NCI-H774 (cell line): ENCODE data around the gene COIL.

Source experiments
- DNase-seq: peaks from one replicate; lab custom pipeline; 2025; lab: John Stamatoyannopoulos, UW

COIL gene

DNA sequence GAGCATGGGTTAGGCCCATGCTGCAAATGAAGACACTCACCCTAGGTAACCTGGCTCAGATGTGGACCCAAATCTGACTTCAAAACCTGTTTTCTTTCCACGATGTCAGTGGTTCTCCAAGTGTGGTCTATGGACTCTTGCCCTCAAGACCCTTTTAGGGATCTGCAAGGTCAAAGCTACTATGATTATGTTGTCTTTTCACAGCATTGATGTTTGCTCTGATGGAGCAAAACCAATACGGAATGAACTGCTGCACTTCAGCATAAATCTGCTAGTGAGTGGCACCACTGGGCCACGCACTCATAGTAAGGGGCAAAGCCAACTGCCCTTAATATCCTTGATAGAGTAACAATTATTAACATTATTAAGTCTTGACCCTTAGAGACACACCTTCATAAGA lies 25.4 kb downstream of the COIL start:
- no peak for DNase-seq

DNA sequence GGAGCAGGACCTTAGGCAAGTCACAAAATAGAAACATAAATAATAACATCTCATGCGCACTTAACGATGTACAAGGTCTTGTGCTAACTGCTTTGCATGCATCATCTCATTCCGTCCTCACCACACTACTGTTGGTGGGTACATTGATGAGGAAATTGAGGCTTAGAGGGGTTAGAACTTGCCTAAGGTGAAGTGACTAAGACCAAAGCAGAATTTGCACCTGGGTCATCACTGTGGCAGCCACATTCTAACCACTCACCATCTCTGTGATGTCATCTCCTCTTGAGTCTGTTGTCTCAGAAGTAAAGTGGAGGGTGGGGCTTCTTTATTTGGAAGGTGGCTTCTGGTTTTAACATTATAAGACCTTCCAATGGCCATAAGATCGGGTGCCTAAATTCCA lies 26.6 kb downstream of the COIL start:
- no peak for DNase-seq

DNA sequence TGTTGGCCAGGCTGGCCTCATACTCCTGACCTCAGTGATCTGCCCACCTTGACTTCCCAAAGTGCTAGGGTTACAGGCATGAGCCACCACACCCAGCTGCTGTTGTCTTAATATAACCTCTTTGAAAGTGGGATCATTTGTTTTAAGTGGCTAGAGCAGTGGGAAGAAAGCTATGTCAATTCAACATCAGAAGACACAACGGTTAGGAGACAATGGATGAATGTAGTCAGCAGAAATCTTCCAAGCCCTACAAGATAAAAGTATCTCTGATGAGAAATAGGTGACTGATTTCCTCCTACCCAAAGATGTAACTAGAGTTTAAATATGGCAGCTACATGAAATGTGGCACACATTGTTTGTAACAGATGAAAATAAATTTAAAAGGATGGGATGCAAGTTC lies 27.0 kb downstream of the COIL start:
- no peak for DNase-seq

DNA sequence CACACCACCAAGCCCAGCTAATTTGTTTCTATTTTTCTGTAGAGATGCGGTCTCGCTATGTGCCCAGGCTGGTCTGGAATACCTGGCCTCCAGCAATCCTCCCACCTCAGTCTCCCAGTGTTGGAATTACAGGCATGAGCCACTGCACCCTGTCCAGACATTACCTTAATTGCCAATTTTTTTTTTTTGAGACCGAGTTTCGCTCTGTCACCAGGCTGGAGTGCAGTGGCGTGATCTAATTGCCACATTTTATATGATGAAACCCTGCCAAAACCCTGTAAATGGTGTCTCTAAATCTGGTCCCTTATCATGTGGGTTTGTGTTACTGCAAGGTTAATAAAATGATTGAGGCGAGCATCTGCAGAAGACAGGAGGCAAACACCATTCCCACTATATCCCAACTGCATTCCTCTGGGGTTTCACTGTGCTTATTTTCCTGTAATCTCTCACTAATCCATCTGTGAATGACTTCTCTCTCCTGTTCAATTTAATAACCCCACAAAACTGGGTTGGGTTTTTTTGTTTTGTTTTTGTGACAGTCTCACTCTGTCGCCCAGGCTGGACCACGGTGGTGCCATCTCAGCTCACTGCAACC lies 27.6 kb downstream of the COIL start:
- DNase-seq = no peak

DNA sequence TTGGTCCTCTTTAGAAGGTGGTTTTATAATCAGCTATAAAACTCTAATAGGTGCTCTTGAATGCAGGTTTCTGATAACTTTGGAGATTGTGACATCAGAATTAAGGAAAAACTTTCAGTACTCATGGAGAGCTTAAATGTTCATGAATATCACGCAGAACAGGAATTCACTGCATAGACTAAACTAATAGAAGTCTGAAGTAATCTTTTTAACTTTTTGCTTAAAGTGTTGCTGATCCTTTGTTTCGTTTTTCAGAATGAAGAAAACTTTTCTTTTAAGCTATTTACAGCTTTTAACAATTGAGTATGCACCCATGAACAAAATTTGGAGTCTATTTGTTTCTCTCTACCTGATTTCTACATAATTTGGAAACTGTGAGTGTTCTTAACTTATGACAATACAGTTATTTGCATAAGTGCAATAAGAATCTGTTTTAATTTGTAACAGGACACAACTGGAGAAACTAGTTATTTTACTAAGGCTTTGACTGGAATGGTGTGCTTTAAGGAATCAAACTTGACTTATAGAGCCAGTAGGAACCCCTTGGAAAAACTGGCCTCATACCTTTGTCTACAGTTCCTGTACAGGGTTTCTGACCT lies 30.0 kb downstream of the COIL start:
- DNase-seq = no peak

DNA sequence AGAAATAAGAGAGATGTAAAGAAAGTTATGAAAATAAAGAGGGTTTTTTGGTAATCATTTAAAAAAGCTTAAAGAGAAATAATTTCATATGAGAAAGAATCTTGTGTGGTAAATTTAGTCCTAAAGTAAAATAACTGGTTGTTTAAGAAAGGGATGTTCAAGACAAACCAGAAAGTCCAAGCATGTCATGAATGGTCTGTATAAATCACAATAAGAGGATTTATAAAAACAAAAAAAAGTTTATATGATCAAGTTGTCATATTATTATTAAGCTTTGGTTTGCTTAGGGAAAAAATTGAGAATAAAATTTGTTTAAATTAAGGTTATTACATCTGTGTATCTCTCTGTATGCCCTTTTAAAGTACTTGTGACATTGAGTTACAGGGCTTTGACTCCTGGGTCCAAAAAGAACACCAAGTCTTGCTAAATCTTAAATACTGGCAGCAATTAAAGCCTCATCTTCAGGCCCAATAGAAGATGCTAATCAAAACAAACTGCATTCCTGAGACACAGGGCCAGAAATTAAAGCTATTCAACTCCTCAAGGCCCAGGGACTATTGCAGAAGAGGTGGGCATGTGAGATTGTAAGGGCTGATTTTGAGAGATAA lies 31.4 kb downstream of the COIL start:
- DNase-seq = no peak

DNA sequence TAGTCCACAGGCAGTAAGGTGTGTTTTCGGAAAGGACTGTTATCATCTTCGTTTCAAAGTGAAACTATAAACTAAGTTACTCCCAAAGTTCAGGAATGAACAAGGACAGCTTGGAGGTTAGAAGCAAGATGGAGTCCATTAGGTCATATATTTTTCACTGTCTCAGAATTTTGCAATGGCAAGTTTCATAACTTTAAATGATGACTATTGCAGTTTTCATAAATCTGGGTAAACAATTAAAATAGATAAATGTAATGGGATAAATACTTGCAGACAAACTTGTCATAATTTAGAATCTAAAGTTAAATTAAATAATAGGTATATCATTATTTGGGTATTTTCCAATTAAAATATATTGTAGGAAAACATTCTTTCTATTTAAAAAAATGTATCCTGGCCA lies 32.3 kb downstream of the COIL start:
- DNase-seq = no peak

DNA sequence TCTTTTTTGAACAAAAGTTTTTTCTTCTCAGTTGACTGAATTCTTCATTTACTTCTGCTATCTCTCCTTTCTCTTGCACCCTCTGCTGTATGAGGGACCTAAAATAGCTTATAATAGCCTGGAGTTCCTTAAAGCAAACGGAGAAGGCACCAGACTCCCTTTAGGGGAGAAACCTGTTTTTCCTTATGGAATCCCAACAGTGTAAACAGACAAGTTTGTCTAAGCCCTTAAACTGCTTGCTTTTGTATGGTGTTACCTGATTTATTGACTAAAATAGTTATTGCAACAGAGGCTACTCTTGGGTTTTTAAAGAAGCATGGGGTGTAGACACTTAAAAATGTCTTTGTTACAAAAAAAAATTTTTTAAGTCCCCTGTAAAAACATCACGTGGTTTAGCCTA lies 34.1 kb downstream of the COIL start:
- DNase-seq = no peak

DNA sequence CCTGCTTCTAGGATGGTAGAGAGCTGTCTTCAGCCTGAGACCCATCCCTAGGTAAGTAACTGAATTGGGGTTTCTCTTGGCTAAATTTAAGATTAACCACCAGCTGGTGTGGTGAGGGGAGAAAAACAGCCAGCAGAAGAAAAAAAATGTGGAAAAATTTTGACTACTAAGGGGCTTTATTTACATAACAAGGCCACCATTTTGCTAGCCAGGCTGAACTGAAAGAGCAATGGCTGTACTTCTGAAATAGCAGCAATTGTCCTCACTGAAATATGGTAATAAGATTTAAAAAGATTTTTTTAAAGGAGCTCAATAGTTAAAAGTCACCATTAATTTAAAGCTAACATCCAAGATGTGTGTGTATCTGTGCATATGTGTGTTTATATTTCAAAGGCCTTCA lies 34.6 kb downstream of the COIL start:
- no peak for DNase-seq

DNA sequence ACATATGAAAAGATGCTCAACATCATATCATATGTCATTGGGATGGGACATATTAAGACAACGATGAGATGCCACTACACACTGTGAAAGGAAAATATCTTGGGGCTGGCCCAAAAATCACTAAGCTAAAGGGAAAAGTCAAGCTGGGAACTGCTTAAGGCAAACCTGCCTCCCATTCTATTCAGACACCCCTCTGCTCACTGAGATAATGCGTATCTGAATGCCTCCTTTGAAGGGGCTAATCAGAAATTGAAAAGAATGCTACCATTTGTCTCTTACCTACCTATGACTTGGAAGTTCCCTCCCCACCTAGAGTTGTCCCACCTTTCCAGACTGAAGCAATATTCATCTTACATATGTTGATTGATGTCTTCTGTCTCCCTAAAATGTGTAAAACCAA lies 35.8 kb downstream of the COIL start:
- DNase-seq = no peak

DNA sequence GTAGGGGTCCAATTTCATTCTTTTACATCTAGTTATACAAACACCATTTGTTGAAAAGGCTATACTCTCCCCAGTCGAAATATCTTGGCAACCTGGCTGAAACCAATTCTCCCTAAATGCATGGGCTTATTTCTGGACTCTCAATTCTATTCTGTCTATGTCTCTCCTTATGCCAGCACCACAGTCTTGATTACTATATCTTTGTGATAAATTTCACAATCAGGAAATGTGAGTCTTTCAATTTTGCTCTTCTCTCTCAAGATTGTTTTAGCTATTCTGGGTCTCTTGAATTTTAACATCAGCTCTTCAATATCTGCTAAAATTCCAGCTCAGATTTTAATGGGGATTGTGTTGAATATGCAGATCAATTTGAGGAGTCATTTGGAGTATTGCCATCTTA lies 41.1 kb downstream of the COIL start:
- no peak for DNase-seq

DNA sequence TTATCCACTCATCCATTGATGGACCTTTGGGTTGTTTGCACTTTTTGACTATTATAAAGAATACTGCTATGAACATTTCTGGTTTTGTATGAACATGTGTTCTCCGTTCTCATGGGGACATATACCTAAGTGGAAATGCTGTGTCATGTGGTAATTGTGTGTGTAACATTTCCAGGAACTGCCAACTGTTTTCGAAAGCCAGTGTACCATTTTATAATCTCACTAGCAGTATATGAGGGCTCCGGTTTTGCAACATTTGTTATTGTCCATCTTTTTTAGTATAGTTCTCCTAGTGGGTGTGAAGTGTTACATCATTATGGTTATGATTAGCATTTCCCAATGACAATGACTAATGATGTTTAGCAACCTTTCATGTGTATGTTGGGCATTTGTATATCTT lies 41.9 kb downstream of the COIL start:
- DNase-seq = no peak

DNA sequence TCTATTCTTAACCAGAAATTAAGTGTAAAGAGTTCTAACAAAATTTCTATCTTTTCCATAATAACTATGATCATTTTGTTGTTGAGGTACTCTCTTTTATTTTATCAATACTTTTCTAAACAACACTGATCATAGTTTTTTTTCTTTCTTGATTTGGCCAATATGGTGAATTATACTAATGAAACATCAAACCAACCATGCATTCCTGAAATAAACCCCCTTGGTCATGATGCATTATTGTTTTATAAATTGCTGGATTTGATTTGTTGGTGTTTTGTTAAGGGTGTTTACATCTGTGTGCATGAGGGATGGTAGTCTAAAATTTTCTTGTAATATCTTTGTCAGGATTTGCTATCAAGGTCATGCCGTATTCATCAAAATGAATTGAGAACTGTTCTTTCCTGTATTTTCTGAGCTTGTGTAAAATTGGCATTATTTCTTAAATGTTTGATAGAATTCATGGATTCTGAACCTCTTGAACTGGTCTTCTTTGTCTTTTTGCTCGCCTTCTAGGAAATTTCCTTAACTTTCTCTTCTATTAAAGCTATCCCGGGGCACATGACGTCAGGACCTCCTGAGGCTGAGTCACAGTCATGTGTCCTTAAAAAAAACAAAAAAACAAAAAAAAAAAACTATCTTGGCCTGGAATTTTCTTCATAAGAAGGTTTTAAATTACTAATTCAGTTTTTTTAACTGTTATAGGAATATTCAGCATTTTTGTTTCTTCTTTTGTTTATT lies 43.1 kb downstream of the COIL start:
- DNase-seq = no peak

DNA sequence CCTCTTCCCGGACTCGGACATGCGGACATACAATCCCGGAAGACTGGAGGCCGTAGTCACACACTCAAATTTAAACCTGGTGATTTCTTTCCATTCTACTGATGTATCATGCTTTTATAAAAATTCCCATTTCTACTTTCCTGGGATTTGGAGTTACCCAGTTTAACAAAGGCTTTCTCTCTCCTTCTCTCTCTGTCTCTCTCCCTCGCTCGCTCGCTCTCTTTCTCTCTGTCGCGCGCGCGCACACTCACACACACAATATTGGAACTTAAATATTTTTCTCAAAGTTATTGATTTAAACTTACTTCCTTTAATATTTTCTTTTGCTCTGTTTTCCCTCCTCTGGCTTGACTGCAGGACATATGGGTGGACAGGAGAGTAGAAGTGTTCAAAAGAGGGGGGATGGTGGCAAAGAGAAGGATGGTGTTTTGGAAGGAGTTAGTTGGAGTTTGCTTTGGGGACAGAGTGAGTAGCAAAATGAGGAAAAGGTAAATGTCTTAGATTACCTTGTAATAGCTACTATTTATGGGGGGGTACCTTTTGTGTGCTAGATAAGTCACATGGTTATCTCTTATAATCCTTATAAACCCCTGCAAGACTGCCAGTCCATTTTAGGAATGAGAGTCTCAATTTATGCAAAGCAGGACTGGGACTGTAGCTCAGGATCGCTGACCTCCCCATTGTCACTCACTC lies 46.1 kb downstream of the COIL start:
- no peak for DNase-seq

DNA sequence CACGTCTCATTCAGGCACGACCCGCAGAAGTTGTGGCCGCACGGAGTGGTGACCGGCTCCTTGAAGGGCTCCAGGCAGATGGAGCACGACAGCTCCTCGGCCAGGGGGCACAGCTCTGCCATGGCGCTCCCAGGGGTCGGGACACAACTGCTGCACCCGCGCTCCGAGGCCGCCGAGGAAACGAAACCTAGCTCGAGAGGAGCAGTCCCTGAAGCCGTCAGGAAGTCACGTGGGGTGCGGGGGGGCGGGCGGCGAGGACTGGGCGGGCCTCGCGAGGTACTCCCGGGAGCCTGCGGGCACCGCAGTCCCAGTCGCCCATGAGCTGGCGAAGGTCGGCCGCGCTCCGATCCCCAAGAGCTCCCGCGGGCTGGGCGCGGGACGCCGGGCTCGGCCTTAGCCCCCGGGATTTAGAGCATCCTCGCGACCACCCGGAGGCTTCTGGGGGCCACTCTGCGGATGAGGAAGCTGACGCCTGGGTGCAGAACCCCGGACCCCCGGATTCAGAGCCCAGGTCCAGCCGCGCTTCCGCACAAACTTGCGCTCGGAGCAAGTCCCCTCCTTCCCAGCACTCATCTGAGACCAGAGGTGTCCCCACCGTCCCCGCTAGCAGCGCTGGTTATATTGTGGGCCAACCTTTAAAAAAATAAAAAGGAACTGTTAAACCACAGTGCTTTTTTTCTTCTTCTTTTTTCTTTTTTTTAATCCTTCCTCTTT lies 46.8 kb downstream of the COIL start, which contains the start of gene TRIM25:
Gene TRIM25 (minus strand): TSS at position 183 of the 714 bp plus-strand sequence. CDS start 61 bp downstream, at position 122.
- DNase-seq = peak; percentile 84

DNA sequence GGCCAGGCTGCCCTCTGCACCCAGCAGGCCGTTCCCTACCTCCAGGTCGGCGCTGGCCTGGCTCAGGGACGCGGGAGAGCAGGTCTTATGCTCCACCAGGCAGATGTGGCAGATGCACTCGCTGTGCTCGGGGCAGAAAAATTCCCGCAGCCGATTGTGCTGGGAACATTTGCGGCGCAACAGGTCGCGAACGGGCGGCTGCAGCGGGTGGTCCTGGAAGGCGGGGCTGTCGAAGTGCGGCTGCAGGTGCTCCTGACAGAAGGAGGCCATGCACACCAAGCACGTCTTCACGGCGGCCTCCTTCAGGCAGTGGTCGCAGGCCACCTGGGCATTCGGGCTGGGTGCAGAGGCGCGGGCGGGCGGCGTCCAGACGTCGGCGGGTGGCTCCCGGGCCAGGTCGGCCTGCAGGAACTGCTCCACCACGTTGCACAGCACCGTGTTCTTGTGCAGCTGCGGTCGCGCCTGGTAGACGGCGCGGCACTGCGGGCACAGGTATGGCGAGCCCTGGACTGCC lies 47.4 kb downstream of the COIL start:
- DNase-seq = no peak

DNA sequence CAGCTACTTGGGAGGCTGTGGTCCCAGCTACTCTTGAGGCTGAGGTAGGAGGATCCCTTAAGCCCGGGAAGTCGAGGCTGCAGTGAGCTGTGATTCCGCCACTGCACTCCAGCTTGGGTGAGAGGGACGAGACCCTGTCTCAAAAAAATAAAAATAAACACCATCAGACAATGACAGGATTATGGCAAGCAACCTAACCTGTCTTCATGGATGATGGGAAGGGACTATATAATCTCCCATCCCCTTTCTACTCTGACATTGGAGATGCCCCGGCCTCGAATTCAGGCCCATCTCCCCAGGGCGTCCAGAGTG lies 47.9 kb downstream of the COIL start:
- DNase-seq = no peak

DNA sequence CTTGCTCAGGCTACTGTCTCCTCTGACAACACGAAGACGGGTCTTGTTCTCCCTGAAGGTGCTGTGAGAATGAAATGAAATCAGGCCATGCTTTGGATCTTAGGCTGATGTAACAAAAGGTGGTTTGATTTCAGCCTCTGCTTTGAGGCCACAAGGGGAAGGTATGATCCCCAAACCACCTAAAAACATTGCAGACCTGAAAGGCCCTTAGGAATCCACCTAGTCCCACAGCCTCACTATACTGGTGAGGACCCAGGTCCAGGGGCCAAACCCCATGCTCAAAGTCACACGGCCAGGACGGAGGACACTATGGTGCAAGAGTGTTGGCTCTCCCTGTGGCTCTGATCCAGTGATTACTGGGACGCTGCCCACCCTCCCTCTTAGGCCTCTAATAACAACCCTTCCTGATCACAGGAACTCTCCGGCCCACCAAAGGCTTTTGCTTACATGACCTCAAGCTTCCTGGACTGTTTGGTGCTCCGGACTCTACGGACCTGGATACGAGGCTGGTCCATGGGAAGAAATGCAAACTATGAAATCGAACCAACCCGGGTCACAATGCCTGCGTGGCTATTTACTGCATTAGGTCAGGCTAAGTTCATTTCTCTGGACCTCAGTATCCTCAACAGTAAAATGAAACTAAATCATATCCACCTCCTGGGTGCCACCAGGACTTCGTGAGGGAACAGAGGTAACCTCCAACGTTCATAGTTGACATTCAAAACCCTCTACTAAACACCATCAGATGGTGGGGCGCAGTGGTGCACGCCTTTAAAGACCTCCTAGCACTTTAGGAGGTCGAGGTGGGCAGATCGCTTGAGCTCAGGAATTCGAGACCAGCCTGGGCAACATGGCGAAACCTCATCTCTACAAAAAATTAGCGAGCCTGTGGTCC lies 48.5 kb downstream of the COIL start:
- DNase-seq = no peak

DNA sequence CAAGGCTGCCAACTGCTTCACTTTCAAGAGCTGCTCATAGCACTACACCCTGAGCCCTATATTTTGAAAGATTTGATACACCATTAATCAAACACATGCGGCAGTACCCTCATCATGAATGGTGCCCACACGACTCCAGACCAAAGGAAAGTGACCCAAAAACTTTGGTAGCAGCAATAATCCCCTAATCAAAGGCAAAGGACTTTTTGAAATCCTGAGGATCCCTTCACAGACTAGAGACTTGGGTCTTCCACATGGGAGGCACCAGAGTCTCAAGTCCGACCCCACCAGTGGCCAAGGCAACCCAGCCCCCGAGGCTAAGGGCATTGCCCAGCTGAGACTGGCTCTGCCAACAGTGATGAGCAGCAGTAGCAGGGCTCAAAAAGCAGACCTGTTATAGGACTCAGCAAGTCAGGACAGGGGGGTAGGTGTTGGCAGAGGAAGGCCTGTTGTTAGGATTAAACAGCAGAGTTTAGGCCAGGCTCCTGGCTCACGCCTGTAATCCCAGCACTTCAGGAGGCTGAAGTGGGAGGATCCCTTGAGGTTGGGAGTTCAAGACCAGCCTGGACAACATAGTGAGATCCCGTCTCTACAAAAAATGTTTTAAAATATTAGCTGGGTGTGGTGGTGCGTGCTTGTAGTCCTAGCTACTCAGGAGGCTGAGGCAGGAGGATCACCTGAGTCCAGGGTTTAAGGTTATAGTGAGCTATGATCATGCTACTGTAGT lies 50.2 kb downstream of the COIL start:
- DNase-seq = no peak
